HG03039 (cell line): ENCODE results near the gene CNTFR.

Source experiments
- ATAC-seq: cut with Tn5 transposase; IDR thresholded peaks from one replicate; pipeline ENCODE4 v1.9.1; 2021; ENCODE audit warnings: mild to moderate bottlenecking, moderate library complexity; ENCODE audit not compliant: unreplicated experiment

CNTFR gene

GRCh38 chr9:34572628-34573027 lies 16.9 kb downstream of the CNTFR start:
- ATAC-seq = no peak

GRCh38 chr9:34572092-34572491 lies 17.4 kb downstream of the CNTFR start:
- ATAC-seq = no peak

DNA sequence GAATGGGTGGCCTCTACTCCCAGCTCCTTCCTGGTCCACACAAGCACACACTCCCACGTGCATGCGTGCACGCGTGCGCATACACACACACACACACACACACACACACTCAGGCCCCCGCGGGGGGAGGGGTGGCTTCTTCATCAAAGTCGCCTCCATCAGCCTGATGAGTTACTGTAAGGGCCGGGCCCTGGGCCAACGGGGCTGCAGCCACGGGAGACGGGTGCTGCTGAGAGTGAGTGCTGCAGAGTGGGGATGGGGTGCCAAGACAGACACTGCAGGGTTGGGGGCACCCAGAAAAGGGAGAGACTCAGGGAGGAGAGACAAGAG lies 18.1 kb downstream of the CNTFR start:
- no peak for ATAC-seq

DNA sequence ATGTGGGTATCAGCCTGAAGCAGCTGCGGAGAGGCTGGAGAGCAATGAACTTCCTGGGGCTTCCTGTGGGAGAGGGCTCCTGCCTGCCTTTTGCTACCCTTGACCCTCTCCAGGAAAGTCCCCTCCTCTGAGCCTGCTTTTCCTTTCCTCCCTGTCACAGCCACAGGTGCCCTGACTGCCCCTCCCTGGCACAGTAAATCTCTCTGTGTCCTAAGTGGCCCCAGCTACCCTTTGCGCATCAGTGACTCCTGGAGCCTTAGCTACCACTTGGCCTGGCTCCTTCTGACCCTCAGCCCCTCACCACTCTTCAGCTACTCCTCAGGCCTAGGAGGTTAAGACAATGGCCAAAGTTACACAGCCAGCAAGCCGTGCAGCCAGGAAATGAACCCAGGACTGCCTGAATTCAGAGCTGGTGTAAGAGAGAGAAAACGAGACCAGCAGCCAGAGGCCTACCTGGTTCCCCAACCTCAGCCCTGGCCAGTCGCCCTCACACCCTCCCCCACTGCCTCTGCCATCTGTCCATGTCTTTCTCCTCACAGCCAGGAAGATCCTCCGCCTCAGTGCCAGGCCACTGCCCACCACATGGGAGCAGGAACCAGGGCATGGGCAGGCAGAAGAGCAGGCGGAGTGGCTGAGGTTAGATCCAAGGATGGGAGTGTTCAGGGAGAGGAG lies 18.6 kb downstream of the CNTFR start:
- no peak for ATAC-seq

DNA sequence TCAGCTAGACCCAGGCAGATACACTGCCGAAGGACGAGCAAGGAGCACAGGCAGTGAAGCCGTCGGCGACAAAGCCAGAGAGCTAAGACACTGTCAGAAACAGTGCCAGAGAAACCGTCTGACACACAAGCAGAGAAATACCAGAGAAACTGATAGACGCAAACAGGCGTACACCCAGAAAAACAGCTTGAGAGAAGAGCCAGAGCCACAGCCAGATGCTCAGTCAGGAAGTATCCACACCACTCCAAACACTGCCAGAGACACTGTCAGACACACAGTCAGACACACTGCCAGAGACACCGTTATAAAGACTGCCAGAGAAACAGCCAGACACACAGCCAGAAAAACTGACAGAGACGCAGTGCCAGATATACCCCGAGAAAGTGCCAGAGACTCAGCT lies 19.1 kb downstream of the CNTFR start:
- no peak for ATAC-seq

DNA sequence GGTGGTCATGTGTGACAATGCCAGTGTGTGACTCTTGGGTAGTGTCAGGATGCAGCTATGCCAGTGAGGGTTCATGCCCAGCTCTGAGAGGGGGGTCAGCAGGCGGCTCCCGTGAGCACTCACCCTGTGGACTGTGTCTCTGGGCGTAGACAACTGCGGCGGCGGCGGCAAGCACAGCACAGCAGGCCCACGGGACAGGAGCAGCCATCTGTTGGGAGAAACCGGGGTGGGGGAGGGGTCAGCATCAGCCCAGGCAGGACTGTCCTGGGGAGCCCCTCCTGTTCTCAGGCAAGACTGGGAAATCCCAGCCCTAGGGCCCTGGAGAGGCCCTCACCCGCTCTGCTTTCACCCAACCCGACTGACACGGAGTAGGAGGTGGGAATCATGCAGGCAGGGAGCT lies 20.8 kb downstream of the CNTFR start:
- no peak for ATAC-seq

DNA sequence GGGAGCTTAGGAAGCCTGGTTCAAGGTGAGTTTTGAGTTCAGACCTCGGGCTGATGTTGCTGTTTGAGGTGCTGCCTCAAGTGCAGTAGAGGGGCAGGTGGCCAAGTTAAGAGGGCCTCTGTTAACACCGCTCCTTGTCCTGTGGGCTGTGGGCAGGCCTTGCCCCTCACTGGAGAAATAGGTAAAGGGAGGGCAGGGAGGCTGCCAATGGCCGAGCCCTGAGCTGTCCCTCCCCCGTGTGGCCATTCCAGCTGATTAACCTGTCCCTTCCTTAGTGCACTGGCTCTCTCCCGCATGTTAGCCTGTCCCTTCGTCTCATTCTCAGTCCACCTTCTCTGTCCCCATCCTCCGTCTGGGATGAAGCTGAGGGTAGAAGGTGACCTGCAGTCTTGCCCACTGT lies 21.4 kb downstream of the CNTFR start:
- ATAC-seq = no peak

GRCh38 chr9:34566972-34567371 lies 22.6 kb downstream of the CNTFR start:
- ATAC-seq = no peak

DNA sequence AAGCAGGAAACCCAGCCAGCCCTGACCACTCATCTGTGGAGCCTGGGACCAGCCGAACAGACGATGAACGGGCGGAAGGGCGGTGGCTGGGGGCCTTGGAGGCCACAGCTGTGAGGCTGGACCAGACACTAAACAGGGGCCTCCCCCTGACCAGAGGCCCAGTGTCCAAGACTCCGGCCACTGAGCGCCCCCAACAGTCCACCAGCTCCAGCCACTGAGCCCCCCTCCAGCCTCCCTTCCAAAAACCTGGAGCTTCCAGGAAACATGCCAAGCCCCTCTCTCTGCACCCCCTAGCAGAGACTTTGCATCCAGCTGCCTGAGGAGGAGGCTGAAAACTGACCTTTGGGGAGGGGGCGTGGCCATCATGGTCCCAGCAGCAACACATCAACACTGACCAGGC lies 23.2 kb downstream of the CNTFR start:
- no peak for ATAC-seq

DNA sequence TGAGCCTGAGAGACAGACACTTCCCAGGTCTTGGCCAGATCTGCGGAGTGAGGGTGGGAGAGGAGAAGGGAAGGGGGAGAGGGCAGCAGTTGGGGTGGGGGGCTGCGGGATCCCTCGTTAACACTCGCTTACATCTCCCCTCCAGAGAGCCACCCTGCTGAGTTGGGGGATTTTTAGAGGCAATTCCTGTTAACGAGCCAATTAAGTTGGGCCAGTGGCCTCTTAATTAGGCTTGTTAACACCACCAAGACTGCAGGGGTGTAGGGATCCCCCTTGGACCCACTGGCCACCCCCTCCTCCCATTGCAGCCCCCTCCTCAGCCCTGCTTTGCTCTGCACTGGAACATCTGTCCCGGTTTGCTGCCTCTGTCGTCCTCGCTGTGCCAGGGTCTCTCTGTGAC lies 23.7 kb downstream of the CNTFR start:
- ATAC-seq = no peak

- ATAC-seq = no peak
Measured at GRCh38 chr9:34564617-34565016, 24.9 kb downstream of the CNTFR start.

- no peak for ATAC-seq
Measured at GRCh38 chr9:34563262-34563661, 26.3 kb downstream of the CNTFR start.

DNA sequence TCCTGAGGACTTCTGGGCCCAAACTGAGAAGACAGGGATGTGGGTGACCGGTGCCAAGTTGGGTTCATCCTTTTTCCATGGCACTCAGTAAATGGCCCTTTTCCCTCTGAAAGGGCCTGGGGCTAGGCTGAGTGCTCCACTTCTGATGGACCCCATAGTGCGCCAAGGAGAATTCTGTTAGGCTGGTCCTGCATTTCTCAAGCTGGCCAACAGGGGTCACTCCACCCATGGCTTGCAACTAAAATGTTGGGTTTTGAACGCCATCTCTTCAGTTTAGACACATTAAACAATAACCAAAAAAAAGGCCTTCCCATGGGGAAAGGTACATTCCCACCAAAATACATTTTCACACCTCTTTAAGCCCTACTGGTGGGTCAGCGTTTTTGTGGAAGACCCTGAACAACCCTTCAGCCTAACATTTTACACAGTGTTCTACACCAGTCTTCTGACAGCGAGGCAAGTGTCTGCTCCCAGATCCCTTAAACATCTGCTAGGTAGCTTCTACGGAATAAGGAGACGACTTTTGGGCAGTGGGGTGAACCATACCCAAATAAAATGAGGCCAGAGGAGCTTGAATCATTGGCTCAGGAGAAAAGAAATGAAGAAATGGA lies 27.3 kb downstream of the CNTFR start:
- ATAC-seq = no peak

DNA sequence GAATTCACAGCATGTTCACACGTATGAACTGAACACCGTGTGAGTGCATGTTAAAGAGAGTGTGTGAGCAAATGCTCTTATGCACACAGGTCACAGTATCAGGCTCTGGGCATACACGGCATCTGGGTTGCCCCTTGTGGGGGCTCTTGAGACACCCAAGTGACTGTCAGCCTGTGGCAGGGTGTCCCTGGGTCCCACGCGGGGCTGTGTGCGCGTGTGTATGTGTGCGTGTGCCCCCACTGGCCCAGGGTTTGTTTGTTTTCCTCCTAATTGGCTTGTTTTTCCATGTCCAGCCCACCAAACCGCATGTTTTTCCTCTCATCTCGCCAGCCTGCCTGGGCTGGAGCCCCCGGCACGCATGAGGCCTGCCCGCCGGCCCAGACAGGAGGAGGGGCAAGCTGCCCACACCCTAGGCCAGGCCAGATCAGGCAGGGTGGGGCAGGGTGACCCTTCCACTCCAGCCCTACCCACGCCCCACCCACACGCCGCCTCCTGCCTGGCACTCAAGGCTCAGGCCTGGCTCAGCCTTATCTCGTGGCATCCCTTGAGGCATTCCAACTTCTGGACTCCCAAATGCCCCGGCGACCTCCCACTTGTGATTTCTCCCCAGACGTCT lies 28.8 kb downstream of the CNTFR start:
- no peak for ATAC-seq

DNA sequence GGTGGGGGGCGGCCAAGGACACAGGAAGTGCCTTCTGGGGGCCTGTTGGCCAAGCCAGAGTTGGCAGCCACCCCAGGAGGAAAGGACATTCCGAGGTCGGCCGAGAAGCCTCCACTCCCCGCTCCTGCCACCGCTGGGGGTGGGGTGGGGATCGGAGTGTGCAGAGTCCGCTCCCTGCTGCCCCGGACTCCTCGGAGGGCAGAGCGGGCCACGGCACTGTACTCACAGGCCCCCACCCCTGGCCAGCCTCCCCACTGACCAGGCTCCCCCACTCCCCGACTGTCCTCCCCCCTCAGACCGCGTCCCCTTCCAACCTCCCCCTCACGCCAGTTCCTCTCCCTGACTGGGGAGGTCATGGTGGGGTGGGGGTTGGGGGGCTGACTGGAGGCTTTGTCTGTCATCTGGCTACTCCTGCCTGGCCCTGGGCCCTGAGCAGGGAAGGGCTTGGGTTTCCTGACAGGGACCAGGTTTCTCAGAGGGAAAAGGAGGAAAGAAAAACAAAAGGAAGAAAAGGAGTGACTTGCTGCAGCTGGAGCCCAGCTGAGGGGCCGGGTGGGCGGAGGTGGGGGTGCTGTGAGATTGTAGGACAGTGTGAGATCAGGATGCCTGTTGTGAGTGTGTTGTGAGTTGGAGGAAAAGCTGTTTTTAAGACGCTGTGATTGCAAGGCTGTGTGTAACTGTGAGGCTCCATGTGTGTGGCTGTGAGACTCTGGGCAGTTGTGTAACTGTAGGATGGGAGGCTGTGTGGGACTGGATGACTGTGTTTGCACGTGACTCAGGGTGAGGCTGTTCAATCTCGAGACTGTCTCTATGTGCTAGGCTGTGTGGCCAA lies 29.7 kb downstream of the CNTFR start:
- ATAC-seq = no peak

- no peak for ATAC-seq
Measured at GRCh38 chr9:34558919-34559623, 30.5 kb downstream of the CNTFR start.

GRCh38 chr9:34558364-34558763 lies 31.2 kb downstream of the CNTFR start:
- ATAC-seq = no peak

- no peak for ATAC-seq
Measured at GRCh38 chr9:34557426-34558321, 31.9 kb downstream of the CNTFR start.

DNA sequence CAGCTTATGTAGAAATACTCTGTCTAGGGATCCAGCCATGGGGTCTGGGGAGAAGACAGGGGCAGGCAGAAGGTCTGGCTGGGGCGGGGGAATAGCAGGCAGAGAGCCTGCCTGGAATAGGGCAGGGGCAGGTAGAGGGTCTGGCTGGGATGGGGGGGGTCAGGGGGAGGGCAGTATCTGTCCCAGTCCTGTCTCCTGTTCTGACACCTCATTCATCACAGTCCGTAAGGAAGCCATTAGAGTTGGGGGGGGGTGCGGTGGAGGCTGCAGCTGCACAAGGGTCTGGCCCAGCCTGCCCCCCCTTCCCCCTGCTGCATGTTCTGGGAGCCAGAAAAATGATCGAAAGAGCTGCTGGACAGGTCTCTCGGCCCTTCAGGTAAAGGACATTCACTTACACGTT lies 32.6 kb downstream of the CNTFR start:
- ATAC-seq = no peak

- ATAC-seq = no peak
Measured at GRCh38 chr9:34555936-34556525, 33.5 kb downstream of the CNTFR start.
